Activated B cell treated with CpG ODN at 0.5 μM for 24 hours (primary cell): ENCODE data around the gene HOXC4. TPM values are rescaled to one million over a fixed set of nuclear protein-coding genes. Genes with fewer than 3 reads are reported as not detected.

Experiments used
- ATAC-seq: fragments of 200-7000 bp; cut with Tn5 transposase; one replicate; pipeline ENCODE4 v1.10.0; 2021; ENCODE audit warnings: low read depth, mild to moderate bottlenecking, moderate library complexity
- CTCF ChIA-PET: fragments of 350-600 bp; sonication (Branson Sonifier 250); formaldehyde crosslinking; loops from one replicate; lab custom pipeline; 2021; ENCODE audit warnings: antibody characterized with exemption; lab: Charles Lee
- POLR2A ChIA-PET: fragments of 350-600 bp; sonication (Branson Sonifier 250); formaldehyde crosslinking; loops from one replicate; lab custom pipeline; 2021; ENCODE audit warnings: antibody characterized with exemption; lab: Charles Lee
- DNase-seq: peaks from one replicate; pipeline ENCODE4 v3.0.0; 2022
- H3K27ac Mint-ChIP-seq: one replicate; pipeline ENCODE4 v1.8.0; 2020; ENCODE audit warnings: mixed read lengths
- H3K27me3 Mint-ChIP-seq: one replicate; pipeline ENCODE4 v1.8.0; 2021; ENCODE audit warnings: mixed read lengths
- H3K36me3 Mint-ChIP-seq: one replicate; pipeline ENCODE4 v1.8.0; 2021; ENCODE audit warnings: low read depth, mixed read lengths
- H3K4me1 Mint-ChIP-seq: one replicate; pipeline ENCODE4 v1.8.0; 2021; ENCODE audit warnings: mixed read lengths
- H3K4me3 Mint-ChIP-seq: one replicate; pipeline ENCODE4 v1.8.0; 2020; ENCODE audit warnings: mild to moderate bottlenecking, mixed read lengths
- H3K9me3 Mint-ChIP-seq: one replicate; pipeline ENCODE4 v1.8.0; 2020; ENCODE audit warnings: mixed read lengths
- intact Hi-C: fragments of 100-400 bp; cut with micrococcal nuclease; formaldehyde crosslinking; loops from one replicate; pipeline ENCODE4 v1.15.1; 2024
- total RNA-seq: library from RNA; stranded (reverse); gene quantifications from 2 replicates; pipeline ENCODE4 v1.2.3, GENCODE V29; 2022
- TF ChIP-seq, protein P1 (sequence below): fragments of 200-600 bp; IDR thresholded peaks from one replicate; pipeline ENCODE4 v1.8.0; 2022; ENCODE audit warnings: antibody characterized with exemption, mild to moderate bottlenecking

The HOXC4 gene
- total RNA-seq, 1 donor from 2014 or later, result 4.3 TPM

DNA sequence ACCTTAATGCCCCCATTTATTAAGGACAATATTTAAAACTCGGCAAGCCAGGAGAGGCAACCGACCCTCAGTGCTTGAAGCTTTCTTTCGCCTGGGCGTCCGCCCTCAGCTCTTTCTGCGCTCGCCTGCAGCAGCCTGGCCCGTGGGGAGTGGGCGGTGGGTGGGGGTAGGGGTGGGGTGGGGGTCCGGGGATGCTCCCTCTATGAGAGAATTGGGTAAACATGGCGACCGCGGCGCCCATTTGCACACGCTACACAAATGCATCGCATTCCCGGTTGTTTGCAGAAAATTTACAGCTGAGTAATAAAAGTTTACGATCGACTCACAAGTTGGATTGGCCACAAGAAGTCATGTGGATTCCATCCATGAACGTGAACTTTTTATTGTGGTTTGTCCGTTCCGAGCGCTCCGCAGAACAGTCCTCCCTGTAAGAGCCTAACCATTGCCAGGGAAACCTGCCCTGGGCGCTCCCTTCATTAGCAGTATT, 37.1 kb upstream of the HOXC4 start:
- Mint-ChIP-seq H3K27me3 (peaks cover 61% of the 10 kb centered on the region), H3K9me3 (no peaks in the 10 kb centered on the region), H3K4me3 (no peak overlapping the region), H3K27ac (no peak overlapping the region), H3K36me3 (no peaks in the 10 kb centered on the region), H3K4me1 (peaks cover 27% of the 10 kb centered on the region)
- ChIA-PET POLR2A (interaction anchor here (1.3 kb wide), 1 partner anchor 191 kb away, joined by 3 read pairs; no protein-coding TSS in a partner anchor), CTCF (interaction anchor here (1.4 to 2.5 kb wide), 5 partner anchors 16 to 273 kb away, joined by 3 to 12 read pairs (median 6); partner anchors contain the start of gene HOXC5)
- intact Hi-C loops, result no loop called here
- ATAC-seq, result no peak
- DNase-seq, result no peak
- TF ChIP-seq, protein P1, sequence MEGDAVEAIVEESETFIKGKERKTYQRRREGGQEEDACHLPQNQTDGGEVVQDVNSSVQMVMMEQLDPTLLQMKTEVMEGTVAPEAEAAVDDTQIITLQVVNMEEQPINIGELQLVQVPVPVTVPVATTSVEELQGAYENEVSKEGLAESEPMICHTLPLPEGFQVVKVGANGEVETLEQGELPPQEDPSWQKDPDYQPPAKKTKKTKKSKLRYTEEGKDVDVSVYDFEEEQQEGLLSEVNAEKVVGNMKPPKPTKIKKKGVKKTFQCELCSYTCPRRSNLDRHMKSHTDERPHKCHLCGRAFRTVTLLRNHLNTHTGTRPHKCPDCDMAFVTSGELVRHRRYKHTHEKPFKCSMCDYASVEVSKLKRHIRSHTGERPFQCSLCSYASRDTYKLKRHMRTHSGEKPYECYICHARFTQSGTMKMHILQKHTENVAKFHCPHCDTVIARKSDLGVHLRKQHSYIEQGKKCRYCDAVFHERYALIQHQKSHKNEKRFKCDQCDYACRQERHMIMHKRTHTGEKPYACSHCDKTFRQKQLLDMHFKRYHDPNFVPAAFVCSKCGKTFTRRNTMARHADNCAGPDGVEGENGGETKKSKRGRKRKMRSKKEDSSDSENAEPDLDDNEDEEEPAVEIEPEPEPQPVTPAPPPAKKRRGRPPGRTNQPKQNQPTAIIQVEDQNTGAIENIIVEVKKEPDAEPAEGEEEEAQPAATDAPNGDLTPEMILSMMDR, result no peak

DNA sequence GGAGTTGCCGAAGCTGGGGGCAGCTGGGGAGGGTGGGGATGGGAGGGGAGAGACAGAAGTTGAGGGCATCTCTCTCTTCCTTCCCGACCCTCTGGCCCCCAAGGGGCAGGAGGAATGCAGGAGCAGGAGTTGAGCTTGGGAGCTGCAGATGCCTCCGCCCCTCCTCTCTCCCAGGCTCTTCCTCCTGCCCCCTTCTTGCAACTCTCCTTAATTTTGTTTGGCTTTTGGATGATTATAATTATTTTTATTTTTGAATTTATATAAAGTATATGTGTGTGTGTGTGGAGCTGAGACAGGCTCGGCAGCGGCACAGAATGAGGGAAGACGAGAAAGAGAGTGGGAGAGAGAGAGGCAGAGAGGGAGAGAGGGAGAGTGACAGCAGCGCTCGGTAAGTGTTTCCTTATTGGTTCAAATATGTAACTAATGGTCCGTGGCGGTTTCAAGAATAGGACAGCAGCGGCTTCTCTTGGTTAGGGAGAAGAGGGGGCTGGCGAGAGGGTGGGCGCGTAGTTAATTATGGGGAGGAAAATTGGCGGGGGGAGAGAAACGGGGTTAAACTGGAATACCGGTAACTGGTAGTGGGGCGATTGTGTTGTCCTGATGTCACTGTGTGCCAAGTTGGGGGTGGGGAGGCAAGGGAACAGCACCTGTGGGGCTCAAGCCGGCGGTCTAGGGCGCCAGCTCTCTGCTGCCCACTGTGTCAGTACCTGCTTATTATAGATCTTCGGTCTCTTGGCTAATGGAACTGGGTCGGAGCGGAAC, 36.4 kb upstream of the HOXC4 start:
- peak overlapping the region; percentile 72 for H3K27ac Mint-ChIP-seq
- intact Hi-C loops, result loop anchor here (1.0 kb wide), 1 partner anchor 11 kb away; no protein-coding TSS in a partner anchor
- CTCF ChIA-PET, result interaction anchor here (1.1 to 2.5 kb wide), 7 partner anchors 11 to 274 kb away, joined by 3 to 12 read pairs (median 6); partner anchors contain the start of gene HOXC5
- DNase-seq (no peak), ATAC-seq (peak; percentile 46)
- TF ChIP-seq, protein P1, result no peak
- POLR2A ChIA-PET, result interaction anchor here (0.7 to 1.3 kb wide), 10 partner anchors 8 to 1011 kb away, joined by 3 to 12 read pairs (median 4); partner anchors contain the start of genes EIF4B, HOXC4, HOXC6 and HOXC8
- H3K4me1 Mint-ChIP-seq, result peaks cover 29% of the 10 kb centered on the region
- H3K9me3 Mint-ChIP-seq, result no peaks in the 10 kb centered on the region
- peak overlapping the region; percentile 84 for H3K4me3 Mint-ChIP-seq
- peaks cover 66% of the 10 kb centered on the region for H3K27me3 Mint-ChIP-seq
- no peaks in the 10 kb centered on the region for H3K36me3 Mint-ChIP-seq

DNA sequence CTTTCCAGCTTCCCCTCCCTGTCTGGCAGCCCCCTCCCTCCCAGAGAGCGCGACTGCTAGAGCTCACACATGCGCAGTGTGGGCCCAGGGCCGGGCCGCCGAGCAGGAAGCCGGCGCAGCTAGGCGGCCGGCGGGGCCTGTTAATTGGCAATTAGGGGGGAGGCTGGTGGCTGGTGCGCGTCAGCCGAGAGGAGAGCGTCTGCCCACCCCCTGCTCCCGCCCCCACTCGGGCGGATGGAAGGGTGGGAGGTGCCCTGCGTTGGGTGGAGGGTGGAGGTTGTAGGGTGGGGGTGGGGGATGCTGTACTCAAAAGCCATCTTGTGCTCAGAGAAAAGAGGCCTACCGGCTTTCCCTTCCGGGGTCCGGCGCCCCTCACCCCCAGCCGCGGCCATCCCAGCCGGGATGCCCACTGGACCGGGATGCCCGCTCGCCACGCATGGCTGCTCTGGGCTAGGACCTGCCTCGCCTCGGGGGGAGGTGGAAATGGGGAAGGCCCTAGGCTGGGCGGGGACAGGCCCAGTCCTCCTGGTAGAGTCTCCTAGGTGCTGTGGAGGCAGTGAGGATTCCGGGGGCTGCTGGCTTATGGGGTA, 35.7 kb upstream of the HOXC4 start:
- Mint-ChIP-seq H3K9me3 (no peaks in the 10 kb centered on the region), H3K4me3 (peak overlapping the region; percentile 84), H3K27me3 (peaks cover 64% of the 10 kb centered on the region), H3K36me3 (no peaks in the 10 kb centered on the region), H3K27ac (peak overlapping the region; percentile 72), H3K4me1 (peaks cover 29% of the 10 kb centered on the region)
- intact Hi-C loops, result loop anchor here (1.0 kb wide), 1 partner anchor 12 kb away; no protein-coding TSS in a partner anchor
- CTCF ChIA-PET, result interaction anchor here (1.1 to 2.5 kb wide), 7 partner anchors 12 to 275 kb away, joined by 3 to 12 read pairs (median 6); partner anchors contain the start of gene HOXC5
- ATAC-seq (peak; percentile 88), DNase-seq (peak; percentile 67)
- TF ChIP-seq, protein P1, result no peak
- POLR2A ChIA-PET, result interaction anchor here (0.6 to 1.2 kb wide), 10 partner anchors 9 to 1012 kb away, joined by 3 to 12 read pairs (median 4); partner anchors contain the start of genes EIF4B, HOXC4, HOXC6 and HOXC8

DNA sequence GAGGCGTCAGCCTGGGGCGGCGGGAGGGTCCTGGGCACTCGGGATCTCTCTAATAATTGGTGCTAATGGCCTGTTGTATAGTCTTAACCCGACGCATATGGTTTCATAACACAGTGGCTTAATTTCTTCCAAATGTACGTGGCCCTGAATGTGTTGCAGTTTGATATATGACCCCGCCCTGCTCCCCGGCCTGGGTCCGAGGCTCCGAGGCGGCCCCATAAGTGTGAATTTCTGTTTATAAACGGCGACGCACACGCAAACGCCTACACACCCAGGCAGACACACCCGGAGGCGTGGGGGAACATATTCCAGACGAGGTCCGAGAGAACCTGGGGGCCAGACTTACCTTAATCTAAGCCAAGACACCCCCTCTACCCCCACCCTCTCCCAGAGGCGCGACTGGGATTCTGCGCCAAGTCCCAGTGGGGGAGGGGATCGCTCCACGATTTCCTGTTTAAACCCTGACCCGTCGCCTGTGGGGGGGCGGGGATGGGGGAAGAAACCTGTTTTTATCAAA, 35.1 kb upstream of the HOXC4 start:
- POLR2A ChIA-PET, result no interaction called here
- CTCF ChIA-PET, result interaction anchor here (1.8 to 2.5 kb wide), 2 partner anchors 14 to 183 kb away, joined by 8 to 12 read pairs; partner anchors contain the start of gene HOXC5
- TF ChIP-seq, protein P1, result no peak
- Mint-ChIP-seq H3K27me3 (peaks cover 64% of the 10 kb centered on the region), H3K4me3 (peak overlapping the region; percentile 84), H3K27ac (peak overlapping the region; percentile 30), H3K9me3 (no peaks in the 10 kb centered on the region), H3K36me3 (no peaks in the 10 kb centered on the region), H3K4me1 (peaks cover 29% of the 10 kb centered on the region)
- intact Hi-C loops, result no loop called here
- DNase-seq, result no peak
- no peak for ATAC-seq
